Endothelial cell of umbilical vein (primary cell): ENCODE results near the gene COBLL1. TPM values are rescaled to one million over a fixed set of nuclear protein-coding genes. Genes with fewer than 3 reads are reported as not detected.

Source experiments
- BruUV-seq: library from RNA; stranded (reverse); fragments of 400-500 nt; replicated peaks from 2 replicates; lab custom pipeline; 2021; lab: Mats Ljungman, UMichigan
- CTCF ChIA-PET: fragments of 300-600, 350-600 bp; sonication (Branson Sonifier 250); formaldehyde crosslinking; loops from one replicate; lab custom pipeline; 2021; ENCODE audit warnings: antibody characterized with exemption, inconsistent platforms; lab: Charles Lee
- POLR2A ChIA-PET: fragments of 300-600, 350-600 bp; sonication (Branson Sonifier 250); formaldehyde crosslinking; loops from one replicate; lab custom pipeline; 2021; ENCODE audit warnings: antibody characterized with exemption, inconsistent platforms; lab: Charles Lee
- DNase-seq: peaks from one replicate; pipeline ENCODE4 v3.0.0-alpha.2; 2011; ENCODE audit warnings: low read depth, low spot score
- FAIRE-seq: peaks from 2 replicates; lab custom pipeline; 2011; peaks lifted over from hg19 to GRCh38; lab: Jason Lieb, UNC
- H2AFZ ChIP-seq: 2 replicates; pipeline ENCODE4 v1.6.0; 2012; ENCODE audit warnings: low read depth, low read length, control low read depth, inconsistent platforms
- H3K27ac ChIP-seq: 2 replicates; pipeline ENCODE4 v1.5.1; 2011; ENCODE audit warnings: low read depth, mild to moderate bottlenecking, control low read depth, low read length, moderate library complexity; ENCODE audit not compliant: insufficient read depth
- H3K27me3 ChIP-seq, 2 experiments: 2 replicates each; pipeline versions ENCODE4 v1.6.0 to v1.6.1; 2011; ENCODE audit warnings: low read length in 2 of 2, mixed read lengths in 1 of 2; ENCODE audit not compliant: control insufficient read depth in 2 of 2, insufficient read depth in 2 of 2
- H3K36me3 ChIP-seq, 2 experiments: 2 replicates in 1 of 2; 3 replicates in 1 of 2; pipeline ENCODE4 v1.5.1; 2011; ENCODE audit warnings: low read length in 2 of 2, mild to moderate bottlenecking in 1 of 2, moderate library complexity in 1 of 2; ENCODE audit not compliant: control insufficient read depth in 2 of 2, insufficient read depth in 2 of 2; ENCODE audit errors: extremely low read depth in 1 of 2
- H3K4me1 ChIP-seq: 3 replicates; pipeline ENCODE4 v1.5.1; 2011; ENCODE audit warnings: mild to moderate bottlenecking, low read length; ENCODE audit not compliant: control insufficient read depth, insufficient read depth; ENCODE audit errors: extremely low read depth
- H3K4me2 ChIP-seq: 2 replicates; pipeline ENCODE4 v1.6.1; 2011; ENCODE audit warnings: low read length, control low read depth, mixed read lengths; ENCODE audit not compliant: insufficient read depth
- H3K4me3 ChIP-seq, 3 experiments: fragments of 200-600 bp in 1 of 3; sonication (generic), shearing (Covaris generic) in 1 of 3; replicated peaks in 1 of 3; 2 replicates each; pipeline ENCODE4 v1.5.1; 2011 to 2016; ENCODE audit warnings: control low read depth in 3 of 3, low read length in 3 of 3, mild to moderate bottlenecking in 2 of 3, inconsistent platforms in 1 of 3, low read depth in 1 of 3, moderate library complexity in 1 of 3; ENCODE audit not compliant: insufficient read depth in 1 of 3
- H3K79me2 ChIP-seq: 2 replicates; pipeline ENCODE4 v1.6.0; 2012; ENCODE audit warnings: low read length, inconsistent platforms; ENCODE audit not compliant: control insufficient read depth, insufficient read depth
- H3K9ac ChIP-seq: replicated peaks from 2 replicates; pipeline ENCODE3; 2011; ENCODE audit warnings: low read length, control low read depth; ENCODE audit not compliant: insufficient read depth; ENCODE audit errors: extremely low read depth
- H3K9me1 ChIP-seq: replicated peaks from 3 replicates; pipeline ENCODE4 v1.6.0; 2011; ENCODE audit warnings: mild to moderate bottlenecking, low read length; ENCODE audit not compliant: control insufficient read depth, insufficient read depth; ENCODE audit errors: extremely low read depth
- H3K9me3 ChIP-seq: replicated peaks from 2 replicates; pipeline ENCODE4 v1.5.1; 2012; ENCODE audit warnings: low read length, inconsistent platforms; ENCODE audit not compliant: control insufficient read depth, insufficient read depth
- H4K20me1 ChIP-seq: replicated peaks from 2 replicates; pipeline ENCODE3; 2011; ENCODE audit warnings: mild to moderate bottlenecking, low read length; ENCODE audit not compliant: control insufficient read depth, insufficient read depth; ENCODE audit errors: extremely low read depth
- EZH2 ChIP-seq: IDR thresholded peaks from 2 replicates; pipeline ENCODE4 v1.6.1; 2012; ENCODE audit warnings: borderline replicate concordance, low read depth, mild to moderate bottlenecking, moderate library complexity, low read length, inconsistent platforms; ENCODE audit not compliant: severe bottlenecking
- FOS ChIP-seq: IDR thresholded peaks from 2 replicates; pipeline ENCODE4 v1.6.1; 2011; ENCODE audit warnings: mild to moderate bottlenecking, low read length, moderate library complexity, borderline replicate concordance; ENCODE audit not compliant: insufficient read depth
- GATA2 ChIP-seq: IDR thresholded peaks from 2 replicates; pipeline ENCODE4 v1.7.0; 2011; ENCODE audit warnings: low read depth, mild to moderate bottlenecking, moderate library complexity, mixed read lengths, low read length; ENCODE audit not compliant: insufficient read length, insufficient read depth
- JUN ChIP-seq: IDR thresholded peaks from 2 replicates; pipeline ENCODE4 v1.6.1; 2011; ENCODE audit warnings: borderline replicate concordance, low read depth; ENCODE audit not compliant: insufficient read length, insufficient read depth
- MYC ChIP-seq: IDR thresholded peaks from one replicate; pipeline ENCODE4 v1.6.1; 2011; ENCODE audit warnings: mild to moderate bottlenecking, low read depth, low read length
- POLR2A ChIP-seq: IDR thresholded peaks from 2 replicates; pipeline ENCODE4 v1.6.1; 2012; ENCODE audit warnings: low read depth, mild to moderate bottlenecking, control low read depth, low read length
- POLR2AphosphoS5 ChIP-seq: IDR thresholded peaks from 2 replicates; pipeline ENCODE4 v1.6.1; 2012; ENCODE audit warnings: low read depth, mild to moderate bottlenecking, control low read depth, low read length, moderate library complexity; ENCODE audit not compliant: insufficient read depth
- dilution Hi-C: fragments of 300-500 bp; cut with MboI; formaldehyde crosslinking; loops from one replicate; pipeline ENCODE4 v1.15.0; 2019; ENCODE audit warnings: low sequenced_read_pairs; ENCODE audit not compliant: extremely low pct_ligation_motif_present
- intact Hi-C: fragments of 100-400 bp; cut with micrococcal nuclease; formaldehyde crosslinking; loops from one replicate; pipeline ENCODE4 v1.10.0; 2022
- polyA plus RNA-seq, 4 experiments: library from polyadenylated mRNA; depleted of rRNA in 3 of 4; stranded (reverse) in 3 of 4; unstranded in 1 of 4; fragments of >200 nt; gene quantifications; 2 replicates each; pipeline versions ENCODE4 v1.2.1 to v1.2.3, GENCODE V29; 2011 to 2012; ENCODE audit warnings: missing spikeins in 1 of 4
- total RNA-seq: library from RNA; stranded (reverse); gene quantifications from 2 replicates; pipeline ENCODE4 v1.2.3, GENCODE V29; 2021
- TF ChIP-seq, protein P1 (sequence below), 2 donors: IDR thresholded peaks; 1 replicate in 1 of 2; 2 replicates in 1 of 2; pipeline ENCODE4 v1.5.1; 2011; ENCODE audit warnings: low read length in 2 of 2, mild to moderate bottlenecking in 2 of 2, moderate library complexity in 2 of 2, control low read depth in 1 of 2, inconsistent platforms in 1 of 2, low read depth in 1 of 2; ENCODE audit not compliant: insufficient read depth in 1 of 2; ENCODE audit errors: extremely low read depth in 1 of 2
- TF ChIP-seq, protein P2 (sequence below): IDR thresholded peaks from 2 replicates; pipeline ENCODE4 v1.6.1; 2011; ENCODE audit not compliant: insufficient read depth, insufficient read length

The COBLL1 gene
- total and polyA plus RNA-seq, 2 donors (not counting 3 experiments of a cell fraction or from before 2014, with no cell fraction given), result 9.1 to 38.4 TPM

DNA sequence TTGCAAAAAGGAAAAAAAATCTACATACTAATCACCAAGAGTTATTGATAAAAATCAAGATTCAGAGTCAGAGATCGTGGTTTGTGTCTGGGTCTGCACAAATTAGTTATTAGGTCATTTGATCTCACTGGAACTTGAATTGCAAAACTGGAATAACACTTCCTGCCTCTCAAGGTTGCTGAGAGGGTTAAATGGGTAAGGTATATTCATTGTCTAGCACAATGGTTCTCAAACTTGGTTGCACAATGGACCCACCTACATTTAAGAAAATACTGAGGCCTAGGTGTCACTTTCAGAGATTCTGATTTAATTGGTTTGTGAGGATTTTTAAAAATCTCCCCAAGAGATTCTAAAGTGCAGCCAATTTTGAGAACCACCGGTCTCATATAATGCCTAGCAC is 84.8 kb downstream of the COBLL1 start:
- Histone ChIP-seq H3K4me2 (no peak overlapping the region), H3K27me3 (no peaks in the 10 kb centered on the region), H3K27ac (no peak overlapping the region), H3K4me3 (no peak overlapping the region), H3K36me3 (no peaks in the 10 kb centered on the region), H2AFZ (no peak overlapping the region), H3K4me1 (peaks cover 3% of the 10 kb centered on the region), H3K9me3 (no peaks in the 10 kb centered on the region), H3K79me2 (no peaks in the 10 kb centered on the region), H4K20me1 (no peaks in the 10 kb centered on the region), H3K9ac (no peak overlapping the region), H3K9me1 (peaks cover 2% of the 10 kb centered on the region)
- no peak for TF ChIP-seq FOS
- no peak for TF ChIP-seq JUN
- no peak for TF ChIP-seq GATA2
- TF ChIP-seq, protein P1, sequence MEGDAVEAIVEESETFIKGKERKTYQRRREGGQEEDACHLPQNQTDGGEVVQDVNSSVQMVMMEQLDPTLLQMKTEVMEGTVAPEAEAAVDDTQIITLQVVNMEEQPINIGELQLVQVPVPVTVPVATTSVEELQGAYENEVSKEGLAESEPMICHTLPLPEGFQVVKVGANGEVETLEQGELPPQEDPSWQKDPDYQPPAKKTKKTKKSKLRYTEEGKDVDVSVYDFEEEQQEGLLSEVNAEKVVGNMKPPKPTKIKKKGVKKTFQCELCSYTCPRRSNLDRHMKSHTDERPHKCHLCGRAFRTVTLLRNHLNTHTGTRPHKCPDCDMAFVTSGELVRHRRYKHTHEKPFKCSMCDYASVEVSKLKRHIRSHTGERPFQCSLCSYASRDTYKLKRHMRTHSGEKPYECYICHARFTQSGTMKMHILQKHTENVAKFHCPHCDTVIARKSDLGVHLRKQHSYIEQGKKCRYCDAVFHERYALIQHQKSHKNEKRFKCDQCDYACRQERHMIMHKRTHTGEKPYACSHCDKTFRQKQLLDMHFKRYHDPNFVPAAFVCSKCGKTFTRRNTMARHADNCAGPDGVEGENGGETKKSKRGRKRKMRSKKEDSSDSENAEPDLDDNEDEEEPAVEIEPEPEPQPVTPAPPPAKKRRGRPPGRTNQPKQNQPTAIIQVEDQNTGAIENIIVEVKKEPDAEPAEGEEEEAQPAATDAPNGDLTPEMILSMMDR (IDR thresholded peaks at IDR 0.05; ENCODE audit: extremely low read depth in 1 of 2, insufficient read depth in 1 of 2, low read depth in 1 of 2, low read length in 2 of 2), result no peak
- TF ChIP-seq, protein P2, sequence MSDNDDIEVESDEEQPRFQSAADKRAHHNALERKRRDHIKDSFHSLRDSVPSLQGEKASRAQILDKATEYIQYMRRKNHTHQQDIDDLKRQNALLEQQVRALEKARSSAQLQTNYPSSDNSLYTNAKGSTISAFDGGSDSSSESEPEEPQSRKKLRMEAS, result no peak
- no peak for TF ChIP-seq MYC
- no peak for TF ChIP-seq EZH2
- no peak for TF ChIP-seq POLR2AphosphoS5
- TF ChIP-seq POLR2A, result no peak
- POLR2A ChIA-PET, result no interaction called here
- dilution Hi-C loops (no loop called here), intact Hi-C loops (no loop called here)
- CTCF ChIA-PET, result no interaction called here
- no peak for FAIRE-seq
- no peak for DNase-seq
- no TSS peak for BruUV-seq
